ENCODE data around the gene CAPN5.

CAPN5 gene

DNA sequence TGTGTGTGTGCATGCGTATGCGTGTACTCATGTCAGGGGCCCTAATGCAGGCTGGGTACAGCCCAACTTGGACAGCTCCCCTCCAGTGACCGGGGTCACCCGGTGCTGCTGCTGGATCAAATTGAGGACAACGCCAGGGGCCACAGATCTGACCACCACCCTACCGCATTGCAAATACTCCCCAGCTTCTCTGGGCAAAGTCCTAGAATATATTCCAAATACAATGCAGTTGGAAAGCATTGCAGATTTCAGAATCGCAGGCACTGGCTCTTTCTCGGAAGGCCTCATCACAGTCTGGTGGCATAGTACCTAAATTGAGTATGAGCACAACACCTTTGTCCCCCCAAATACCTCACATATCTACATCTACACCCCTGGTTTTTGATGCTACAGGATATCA lies 104.5 kb downstream of the CAPN5 start:
- no peak overlapping the region for H3K27ac ChIP-seq

DNA sequence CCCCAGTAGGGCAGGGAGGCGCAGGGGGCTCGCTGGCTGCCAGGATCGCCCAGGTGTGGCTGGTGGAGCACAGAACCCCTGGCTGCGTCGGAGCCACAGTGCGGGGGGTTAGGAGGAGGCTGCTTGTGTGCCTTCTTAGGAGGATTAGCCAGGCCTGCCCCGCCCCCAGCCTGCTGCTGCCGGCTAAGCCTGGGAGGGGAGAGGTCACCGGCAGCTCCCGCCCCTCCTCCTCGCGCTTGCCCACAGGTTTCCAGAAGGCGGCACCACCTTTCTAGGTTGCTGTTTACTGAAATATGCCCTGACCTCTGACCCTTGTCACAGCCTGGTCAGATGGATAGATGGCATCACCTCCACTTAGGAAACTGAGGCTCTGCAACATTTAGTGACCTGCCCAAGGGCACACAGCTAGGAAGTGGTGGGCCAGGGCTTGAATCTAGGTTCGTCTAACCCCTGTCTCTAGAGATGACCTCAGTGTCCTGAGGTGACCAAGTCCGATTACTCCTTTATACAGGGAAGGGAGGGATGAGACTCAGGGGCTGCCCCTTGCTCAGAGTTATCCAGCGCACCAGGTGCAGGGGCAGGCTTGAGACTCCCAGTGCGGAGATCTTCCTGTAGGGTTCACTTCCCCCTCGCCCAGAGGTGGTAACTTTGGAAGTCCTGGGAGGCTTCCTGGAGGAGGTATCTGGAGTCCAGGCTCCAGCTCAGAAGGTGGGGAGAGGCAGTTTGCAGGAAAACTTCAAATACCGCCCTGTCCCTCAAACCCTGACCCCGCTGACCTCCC lies 105.3 kb downstream of the CAPN5 start:
- H3K27ac ChIP-seq: no peak overlapping the region
- no peak for TF ChIP-seq ZFX (IDR thresholded peaks at IDR 0.05)
- TF ChIP-seq, protein P1, sequence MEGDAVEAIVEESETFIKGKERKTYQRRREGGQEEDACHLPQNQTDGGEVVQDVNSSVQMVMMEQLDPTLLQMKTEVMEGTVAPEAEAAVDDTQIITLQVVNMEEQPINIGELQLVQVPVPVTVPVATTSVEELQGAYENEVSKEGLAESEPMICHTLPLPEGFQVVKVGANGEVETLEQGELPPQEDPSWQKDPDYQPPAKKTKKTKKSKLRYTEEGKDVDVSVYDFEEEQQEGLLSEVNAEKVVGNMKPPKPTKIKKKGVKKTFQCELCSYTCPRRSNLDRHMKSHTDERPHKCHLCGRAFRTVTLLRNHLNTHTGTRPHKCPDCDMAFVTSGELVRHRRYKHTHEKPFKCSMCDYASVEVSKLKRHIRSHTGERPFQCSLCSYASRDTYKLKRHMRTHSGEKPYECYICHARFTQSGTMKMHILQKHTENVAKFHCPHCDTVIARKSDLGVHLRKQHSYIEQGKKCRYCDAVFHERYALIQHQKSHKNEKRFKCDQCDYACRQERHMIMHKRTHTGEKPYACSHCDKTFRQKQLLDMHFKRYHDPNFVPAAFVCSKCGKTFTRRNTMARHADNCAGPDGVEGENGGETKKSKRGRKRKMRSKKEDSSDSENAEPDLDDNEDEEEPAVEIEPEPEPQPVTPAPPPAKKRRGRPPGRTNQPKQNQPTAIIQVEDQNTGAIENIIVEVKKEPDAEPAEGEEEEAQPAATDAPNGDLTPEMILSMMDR (conservative IDR thresholded peaks at IDR 0.05): no peak

More for the DNA sequence above, 104.5 kb downstream of the CAPN5 start:
- TF ChIP-seq, protein P1 (conservative IDR thresholded peaks at IDR 0.05): no peak
- no peak for TF ChIP-seq ZFX (IDR thresholded peaks at IDR 0.05)

DNA sequence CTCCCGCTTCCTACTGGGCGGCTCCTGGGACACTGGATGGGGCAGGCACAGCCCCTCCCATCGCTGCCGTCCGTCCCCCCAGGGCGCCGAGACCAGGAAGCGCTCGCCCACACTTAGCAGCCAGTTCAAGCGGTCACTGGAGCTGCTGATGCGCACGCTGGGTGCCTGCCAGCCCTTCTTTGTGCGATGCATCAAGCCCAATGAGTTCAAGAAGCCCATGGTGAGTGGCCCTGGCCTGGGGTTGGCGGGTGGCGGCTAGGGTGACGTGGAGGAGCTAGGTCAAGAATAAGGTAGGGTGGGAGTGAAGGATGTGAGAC lies 105.9 kb downstream of the CAPN5 start:
- no peak overlapping the region for H3K27ac ChIP-seq
- TF ChIP-seq, protein P1 (conservative IDR thresholded peaks at IDR 0.05): no peak
- TF ChIP-seq ZFX (IDR thresholded peaks at IDR 0.05): no peak

- H3K27ac ChIP-seq: no peak overlapping the region
- TF ChIP-seq, protein P1 (conservative IDR thresholded peaks at IDR 0.05): no peak
- TF ChIP-seq ZFX (IDR thresholded peaks at IDR 0.05): no peak
These were observed 106.7 kb downstream of the CAPN5 start for GRCh38 chr11:77173494-77173893.

DNA sequence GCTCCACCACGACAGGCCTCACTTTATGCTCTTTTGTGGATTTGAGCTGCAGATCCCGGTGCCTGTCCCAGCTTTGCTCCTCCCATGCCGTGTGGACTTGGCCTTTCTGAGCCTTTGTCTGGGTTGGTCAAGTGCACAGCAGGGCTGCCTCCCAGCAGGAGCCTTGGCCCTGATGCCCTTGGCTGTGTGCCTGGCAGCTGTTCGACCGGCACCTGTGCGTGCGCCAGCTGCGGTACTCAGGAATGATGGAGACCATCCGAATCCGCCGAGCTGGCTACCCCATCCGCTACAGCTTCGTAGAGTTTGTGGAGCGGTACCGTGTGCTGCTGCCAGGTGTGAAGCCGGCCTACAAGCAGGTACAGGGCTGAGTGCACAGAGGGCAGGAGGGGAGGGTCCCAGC lies 107.8 kb downstream of the CAPN5 start:
- TF ChIP-seq, protein P1 (conservative IDR thresholded peaks at IDR 0.05): no peak
- no peak for TF ChIP-seq ZFX (IDR thresholded peaks at IDR 0.05)
- H3K27ac ChIP-seq: no peak overlapping the region

DNA sequence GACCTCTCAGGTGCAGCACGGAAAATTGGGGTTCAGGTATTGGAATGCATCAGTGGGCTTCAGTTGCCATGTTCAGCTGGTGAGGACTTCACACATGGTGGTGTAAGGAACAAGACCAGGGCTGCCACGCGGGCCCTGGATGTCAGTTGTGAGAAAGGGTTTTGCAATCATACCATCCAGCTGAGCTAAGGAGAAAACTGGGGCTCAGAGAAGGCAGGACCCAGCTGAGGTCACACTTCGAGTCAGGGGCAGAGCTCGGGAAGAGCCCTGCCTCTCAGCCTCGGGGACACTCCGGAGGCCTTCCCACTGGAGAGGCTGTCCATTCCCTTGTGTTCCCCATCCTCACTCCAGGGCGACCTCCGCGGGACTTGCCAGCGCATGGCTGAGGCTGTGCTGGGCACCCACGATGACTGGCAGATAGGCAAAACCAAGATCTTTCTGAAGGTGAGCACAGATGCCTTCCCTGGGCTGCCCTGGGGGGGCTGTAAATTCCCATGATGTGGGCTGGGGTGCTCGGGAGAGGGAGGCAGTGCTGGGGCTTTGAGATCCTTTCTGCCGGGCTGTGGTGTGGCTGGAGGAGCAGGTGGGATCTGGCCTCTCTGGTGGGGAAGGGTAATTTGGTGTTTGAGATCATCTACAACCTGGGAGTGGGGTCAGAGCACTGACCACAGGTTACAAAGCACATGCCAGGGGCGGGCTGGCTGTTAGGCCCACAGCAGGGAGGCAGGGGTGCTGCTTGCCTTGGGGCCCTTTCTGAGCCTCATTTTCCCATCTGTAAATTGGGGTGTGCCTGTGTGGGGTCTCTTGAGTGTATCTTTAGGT lies 108.5 kb downstream of the CAPN5 start:
- H3K27ac ChIP-seq: no peak overlapping the region
- TF ChIP-seq ZFX (IDR thresholded peaks at IDR 0.05): no peak
- TF ChIP-seq, protein P1 (conservative IDR thresholded peaks at IDR 0.05): no peak
